ELR (cell line): ENCODE data around the gene CPXM2.
"Not testable (repeated sequence)": the region's sequence is repeated elsewhere in the genome, so short reads cannot be mapped to it uniquely, and the experiment has no call there.

Experiments used
- DNase-seq: peaks from one replicate; pipeline ENCODE4 v3.0.0-alpha.2; 2015; ENCODE audit warnings: low read depth

Gene CPXM2

GRCh38 chr10:123742751-123743440 is 148.7 kb downstream of the CPXM2 start:
- no peak for DNase-seq

- DNase-seq: no peak
Measured at GRCh38 chr10:123741711-123742110, 149.9 kb downstream of the CPXM2 start.

GRCh38 chr10:123741146-123741545 is 150.5 kb downstream of the CPXM2 start:
- DNase-seq: peak; percentile 4

GRCh38 chr10:123736917-123737316 is 154.7 kb downstream of the CPXM2 start:
- not testable (repeated sequence) for DNase-seq

- no peak for DNase-seq
Measured at GRCh38 chr10:123729523-123729922, 162.1 kb downstream of the CPXM2 start.

GRCh38 chr10:123726836-123727235 is 164.8 kb downstream of the CPXM2 start:
- DNase-seq: no peak

- DNase-seq: no peak
Measured at GRCh38 chr10:123726381-123726780, 165.2 kb downstream of the CPXM2 start.

- DNase-seq: no peak
Measured at GRCh38 chr10:123724747-123725146, 166.9 kb downstream of the CPXM2 start.

- DNase-seq: no peak
Measured at GRCh38 chr10:123722351-123722750, 169.3 kb downstream of the CPXM2 start.

- no peak for DNase-seq
Measured at GRCh38 chr10:123721441-123722049, 170.1 kb downstream of the CPXM2 start.

GRCh38 chr10:123720536-123720935 is 171.1 kb downstream of the CPXM2 start:
- DNase-seq: no peak

GRCh38 chr10:123718544-123719060 is 173.0 kb downstream of the CPXM2 start:
- DNase-seq: no peak

- DNase-seq: no peak
Measured at GRCh38 chr10:123717336-123717735, 174.3 kb downstream of the CPXM2 start.

- no peak for DNase-seq
Measured at GRCh38 chr10:123715546-123715945, 176.1 kb downstream of the CPXM2 start.

GRCh38 chr10:123706236-123706635 is 185.4 kb downstream of the CPXM2 start:
- no peak for DNase-seq

- no peak for DNase-seq
Measured at GRCh38 chr10:123704812-123705211, 186.8 kb downstream of the CPXM2 start.

GRCh38 chr10:123704076-123704475 is 187.5 kb downstream of the CPXM2 start:
- no peak for DNase-seq

- DNase-seq: no peak
Measured at GRCh38 chr10:123703195-123703790, 188.3 kb downstream of the CPXM2 start.
